Bronchial epithelial cell (primary cell): ENCODE data around the gene NCOA4. TPM values are rescaled to one million over a fixed set of nuclear protein-coding genes. Genes with fewer than 3 reads are reported as not detected.

Experiments
- DNase-seq: peaks from one replicate; pipeline ENCODE4 v3.0.0-alpha.2; 2010; ENCODE audit warnings: low read depth
- FAIRE-seq: peaks from 2 replicates; lab custom pipeline; 2011; peaks lifted over from hg19 to GRCh38; lab: Jason Lieb, UNC
- H3K27me3 ChIP-seq: 2 replicates; pipeline ENCODE4 v1.5.1; 2011; ENCODE audit warnings: low read length; ENCODE audit not compliant: control insufficient read depth, insufficient read depth
- H3K36me3 ChIP-seq: 2 replicates; pipeline ENCODE4 v1.5.1; 2011; ENCODE audit warnings: low read length; ENCODE audit not compliant: control insufficient read depth, insufficient read depth
- H3K4me3 ChIP-seq: 2 replicates; pipeline ENCODE4 v1.5.1; 2011; ENCODE audit warnings: mild to moderate bottlenecking, low read depth, low read length, control low read depth
- total RNA-seq: library from RNA; depleted of rRNA; stranded (reverse); fragments of >200 nt; gene quantifications from 2 replicates; pipeline ENCODE4 v1.2.1, GENCODE V29; 2014
- TF ChIP-seq, protein P1 (sequence below): IDR thresholded peaks from 2 replicates; pipeline ENCODE4 v1.5.1; 2011; ENCODE audit warnings: mild to moderate bottlenecking, moderate library complexity, low read length, control low read depth, inconsistent platforms; ENCODE audit not compliant: insufficient read depth, severe bottlenecking

Gene NCOA4
- total RNA-seq, 1 donor from 2014 or later: 150 TPM

DNA sequence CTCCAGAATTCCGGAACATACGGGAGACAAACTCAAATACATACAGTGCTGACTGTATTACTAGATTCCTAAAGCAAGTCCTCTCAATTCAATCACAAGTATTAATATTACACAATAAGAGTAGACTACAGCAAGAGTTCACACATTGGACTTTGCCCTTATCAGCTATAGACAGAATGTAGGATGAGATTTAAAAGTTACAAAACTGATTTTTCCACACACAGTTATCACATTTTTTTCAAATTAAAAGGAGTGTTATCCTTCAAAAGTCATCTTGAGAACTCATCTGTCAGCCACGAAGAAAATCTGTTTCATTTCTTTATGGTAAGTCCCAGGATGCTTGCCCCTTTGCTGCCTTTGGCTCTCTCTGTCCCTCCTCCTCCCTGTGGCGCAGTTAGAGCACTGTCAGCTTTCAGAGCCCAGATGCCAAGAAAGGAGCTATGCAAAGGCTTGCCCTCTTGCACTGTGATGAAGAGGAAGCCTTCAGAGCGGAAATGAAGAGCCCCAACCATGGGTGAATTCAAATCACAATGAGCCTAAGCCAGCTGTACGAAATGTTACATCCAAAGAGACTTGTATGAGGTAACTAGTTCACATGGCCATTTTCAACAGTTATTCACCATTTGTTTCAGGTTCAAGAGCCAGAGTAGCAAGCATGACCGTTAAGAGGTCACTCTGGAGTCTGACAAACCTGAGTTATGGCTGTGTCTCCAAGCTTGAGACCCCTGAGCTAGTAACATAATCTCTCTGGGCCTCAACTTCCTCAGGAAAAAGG lies 10.7 kb downstream of the NCOA4 start:
- no peak for FAIRE-seq
- no peak for DNase-seq

DNA sequence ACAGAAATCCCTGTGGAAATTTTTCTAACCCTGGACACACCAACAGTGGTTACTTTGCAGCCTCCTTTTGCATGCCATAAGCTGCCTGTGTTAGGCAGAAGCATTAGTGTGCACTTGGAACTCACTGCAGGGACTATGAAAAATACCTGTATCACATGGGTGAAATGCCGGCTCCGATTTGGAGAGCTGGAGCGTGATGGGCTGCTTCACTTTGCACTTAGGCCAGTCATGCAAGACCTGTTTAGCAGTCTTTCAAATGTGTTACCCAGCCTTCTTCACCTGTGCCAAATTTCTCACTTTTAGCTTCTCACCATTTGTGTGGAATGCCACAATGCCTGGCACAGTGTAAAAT lies 11.3 kb downstream of the NCOA4 start:
- TF ChIP-seq, protein P1, sequence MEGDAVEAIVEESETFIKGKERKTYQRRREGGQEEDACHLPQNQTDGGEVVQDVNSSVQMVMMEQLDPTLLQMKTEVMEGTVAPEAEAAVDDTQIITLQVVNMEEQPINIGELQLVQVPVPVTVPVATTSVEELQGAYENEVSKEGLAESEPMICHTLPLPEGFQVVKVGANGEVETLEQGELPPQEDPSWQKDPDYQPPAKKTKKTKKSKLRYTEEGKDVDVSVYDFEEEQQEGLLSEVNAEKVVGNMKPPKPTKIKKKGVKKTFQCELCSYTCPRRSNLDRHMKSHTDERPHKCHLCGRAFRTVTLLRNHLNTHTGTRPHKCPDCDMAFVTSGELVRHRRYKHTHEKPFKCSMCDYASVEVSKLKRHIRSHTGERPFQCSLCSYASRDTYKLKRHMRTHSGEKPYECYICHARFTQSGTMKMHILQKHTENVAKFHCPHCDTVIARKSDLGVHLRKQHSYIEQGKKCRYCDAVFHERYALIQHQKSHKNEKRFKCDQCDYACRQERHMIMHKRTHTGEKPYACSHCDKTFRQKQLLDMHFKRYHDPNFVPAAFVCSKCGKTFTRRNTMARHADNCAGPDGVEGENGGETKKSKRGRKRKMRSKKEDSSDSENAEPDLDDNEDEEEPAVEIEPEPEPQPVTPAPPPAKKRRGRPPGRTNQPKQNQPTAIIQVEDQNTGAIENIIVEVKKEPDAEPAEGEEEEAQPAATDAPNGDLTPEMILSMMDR: no peak
- no peak overlapping the region for H3K4me3 ChIP-seq
- DNase-seq (no peak), FAIRE-seq (no peak)
- H3K27me3 ChIP-seq: no peaks in the 10 kb centered on the region
- H3K36me3 ChIP-seq: peaks cover 9% of the 10 kb centered on the region

More for the DNA sequence above, 10.7 kb downstream of the NCOA4 start:
- Histone ChIP-seq H3K4me3 (no peak overlapping the region), H3K36me3 (peaks cover 8% of the 10 kb centered on the region), H3K27me3 (no peaks in the 10 kb centered on the region)
- TF ChIP-seq, protein P1: no peak

DNA sequence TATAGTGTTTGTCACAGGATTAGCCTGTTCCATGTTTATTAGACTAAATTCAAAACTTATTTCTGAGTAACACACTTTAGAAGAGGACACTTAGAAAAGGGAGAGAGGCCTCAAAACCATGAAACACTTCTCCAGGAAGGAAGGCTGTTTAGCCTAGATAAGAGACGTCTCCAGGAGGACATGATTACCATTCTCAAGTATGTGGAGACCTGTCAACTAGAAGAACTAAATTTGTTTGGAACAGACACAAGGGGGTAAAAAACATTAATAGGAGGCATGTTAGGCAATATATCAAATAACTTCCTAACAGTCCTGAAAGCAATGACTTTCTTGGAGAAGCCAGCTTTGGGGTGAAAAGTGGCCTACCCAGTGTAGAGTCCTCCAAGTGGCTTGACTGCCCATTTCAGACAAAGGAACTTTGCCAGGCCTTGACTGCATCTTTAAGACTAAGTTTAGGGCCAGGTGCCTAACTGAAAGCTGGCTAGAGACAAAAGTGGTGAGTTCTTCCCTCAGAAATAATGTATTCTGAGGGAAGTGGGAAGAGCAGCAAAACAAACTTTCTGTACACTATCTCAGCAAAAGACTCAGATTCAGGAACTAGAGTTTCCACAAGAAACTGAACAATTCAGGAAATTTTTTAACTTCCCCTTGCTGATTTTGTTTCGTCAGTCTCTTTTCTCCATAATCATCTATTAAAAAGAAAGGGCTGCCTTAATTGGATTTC lies 11.8 kb downstream of the NCOA4 start:
- no peak for FAIRE-seq
- Histone ChIP-seq H3K4me3 (no peak overlapping the region), H3K27me3 (no peaks in the 10 kb centered on the region), H3K36me3 (peaks cover 9% of the 10 kb centered on the region)
- TF ChIP-seq, protein P1: no peak
- no peak for DNase-seq

DNA sequence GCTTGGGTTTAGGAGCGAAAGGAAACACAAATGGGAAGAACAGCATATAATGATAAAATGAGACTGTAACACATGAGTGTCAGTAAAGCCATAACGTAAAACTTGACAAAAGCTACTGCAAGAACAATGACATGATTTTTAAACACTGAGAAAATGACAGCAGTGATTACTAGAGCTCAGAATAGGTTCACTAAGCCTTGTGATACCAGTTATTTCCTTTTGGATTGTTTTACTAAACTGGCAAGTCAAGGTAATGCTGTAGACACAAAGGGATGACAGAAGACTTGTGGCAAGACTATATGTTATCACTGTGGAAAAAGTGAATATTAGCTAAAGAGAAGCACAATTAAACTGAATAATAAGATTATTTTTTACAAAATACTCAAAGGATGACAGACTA lies 12.7 kb downstream of the NCOA4 start:
- no peak overlapping the region for H3K4me3 ChIP-seq
- DNase-seq (no peak), FAIRE-seq (no peak)
- peaks cover 12% of the 10 kb centered on the region for H3K36me3 ChIP-seq
- TF ChIP-seq, protein P1: no peak
- no peaks in the 10 kb centered on the region for H3K27me3 ChIP-seq

DNA sequence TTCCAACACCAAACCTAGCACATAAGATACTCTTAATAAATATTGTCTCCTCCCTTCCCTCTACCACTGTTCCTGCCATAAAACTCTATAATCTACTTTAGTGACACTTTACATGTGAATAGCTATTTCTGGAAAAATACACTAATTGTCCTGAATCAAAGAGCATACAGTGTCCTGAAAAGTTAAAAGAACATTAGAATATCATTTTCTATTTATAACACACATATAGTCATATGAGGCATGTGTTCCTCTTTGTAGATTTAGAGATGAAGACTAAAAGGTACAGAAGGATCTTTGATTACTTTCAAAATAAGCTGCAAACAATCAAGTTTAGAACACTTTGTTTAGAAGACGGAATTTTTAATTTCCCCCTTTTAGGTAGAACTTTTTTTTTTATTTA lies 13.6 kb downstream of the NCOA4 start:
- DNase-seq (no peak), FAIRE-seq (no peak)
- no peaks in the 10 kb centered on the region for H3K27me3 ChIP-seq
- H3K4me3 ChIP-seq: no peak overlapping the region
- H3K36me3 ChIP-seq: peaks cover 14% of the 10 kb centered on the region
- TF ChIP-seq, protein P1: no peak
